Epidermal melanocyte (primary cell): Measurements from ENCODE around the gene NASP.

Experiments
- DNase-seq: peaks from one replicate; pipeline ENCODE4 v3.0.0; 2011; ENCODE audit warnings: low spot score; ENCODE audit not compliant: insufficient read length

The NASP gene

DNA sequence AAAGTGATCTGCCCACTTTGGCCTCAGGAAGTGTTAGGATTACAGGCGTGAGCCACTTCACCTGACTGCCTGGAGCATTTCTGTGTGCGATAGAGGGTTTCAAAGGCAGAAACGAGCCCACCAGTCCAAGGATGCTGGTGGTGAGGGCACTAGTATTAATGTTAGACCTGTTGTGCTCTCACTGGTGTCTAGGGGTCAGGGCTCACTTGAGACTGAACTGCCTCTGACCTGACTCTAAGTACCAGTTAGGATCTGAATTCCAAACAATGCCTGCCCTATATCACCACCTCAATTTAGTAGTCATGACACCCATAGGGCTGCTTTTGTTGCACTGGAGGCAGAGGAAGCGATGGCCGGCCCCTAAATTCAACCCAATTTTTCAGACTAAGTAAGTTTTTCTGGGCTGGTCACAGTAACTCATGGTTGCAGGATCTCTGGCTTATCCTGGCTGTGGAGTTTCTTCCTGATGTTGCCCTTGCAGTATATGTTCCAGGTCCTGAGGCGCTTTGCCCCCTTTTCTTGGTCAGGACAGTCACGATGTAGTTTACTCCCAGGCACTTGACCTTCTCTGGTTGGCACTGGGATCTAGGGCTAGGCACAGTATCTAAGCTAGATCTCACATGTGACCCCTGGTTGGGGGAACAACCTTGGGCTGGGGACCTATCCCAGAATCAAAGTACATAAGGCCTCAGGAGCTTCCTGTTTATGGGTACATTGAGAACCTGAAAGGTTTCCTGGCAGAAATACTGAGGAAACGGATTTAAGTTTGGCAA is 35.5 kb downstream of the NASP start:
- no peak for DNase-seq

DNA sequence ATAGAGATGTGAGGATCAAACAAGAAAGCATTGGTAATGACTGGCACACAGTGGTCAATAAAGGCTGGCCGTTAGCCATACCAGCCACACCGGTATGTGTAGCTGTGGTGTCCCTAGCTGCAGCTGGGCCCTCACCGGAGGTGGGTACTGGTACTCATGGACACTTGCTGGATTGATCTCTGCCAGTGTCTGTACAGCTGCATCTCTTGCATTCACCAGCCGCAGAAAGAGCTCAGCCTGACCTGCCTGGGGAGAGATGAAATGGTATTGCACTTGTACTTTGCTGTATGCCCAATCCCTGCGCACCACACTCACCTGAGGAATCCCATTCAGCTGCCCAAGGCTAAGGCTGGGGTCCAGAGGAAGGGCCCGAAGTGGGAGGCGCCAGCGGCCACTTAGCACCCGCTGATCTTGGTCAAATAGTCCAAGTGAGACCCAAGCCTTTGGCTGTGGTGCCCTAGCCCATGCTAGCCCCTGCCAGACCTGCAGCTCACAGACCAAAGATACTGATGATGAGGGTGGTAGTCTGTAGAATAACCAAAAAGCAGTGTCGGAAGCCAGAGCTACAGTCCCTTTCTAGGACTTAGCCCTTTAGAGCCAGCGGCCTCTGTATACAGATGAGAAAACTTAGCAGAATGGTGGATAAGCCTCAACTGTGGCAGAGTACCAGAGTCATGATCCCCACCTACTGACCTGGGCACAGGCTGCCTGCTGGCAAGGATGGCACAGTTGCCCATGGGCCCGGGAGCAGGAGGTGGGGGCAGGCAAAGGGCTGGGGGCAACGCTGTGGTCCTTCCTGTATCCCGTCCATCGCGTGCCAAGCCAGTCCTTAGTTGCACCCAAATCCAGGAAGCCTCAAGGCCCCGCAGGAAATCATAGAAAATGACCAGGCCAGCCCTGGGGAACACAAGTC is 37.0 kb downstream of the NASP start:
- DNase-seq, result no peak

DNA sequence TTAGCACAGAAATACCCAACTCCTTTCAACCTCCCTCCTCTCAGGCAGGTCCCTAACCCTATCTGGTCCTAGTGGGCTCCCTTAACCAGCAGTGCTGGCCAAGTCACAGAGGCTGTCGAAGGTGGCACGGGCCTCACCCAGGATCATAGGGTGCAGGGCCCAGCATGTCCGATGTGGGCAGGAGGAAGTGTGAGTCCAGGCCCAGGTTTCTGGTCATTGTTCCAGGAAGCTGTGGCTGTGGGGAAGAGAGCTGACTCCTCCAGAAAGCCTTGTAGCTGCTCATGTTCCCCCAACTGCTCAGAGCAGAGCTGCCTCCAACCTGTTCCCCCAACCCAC is 37.6 kb downstream of the NASP start:
- DNase-seq, result no peak

DNA sequence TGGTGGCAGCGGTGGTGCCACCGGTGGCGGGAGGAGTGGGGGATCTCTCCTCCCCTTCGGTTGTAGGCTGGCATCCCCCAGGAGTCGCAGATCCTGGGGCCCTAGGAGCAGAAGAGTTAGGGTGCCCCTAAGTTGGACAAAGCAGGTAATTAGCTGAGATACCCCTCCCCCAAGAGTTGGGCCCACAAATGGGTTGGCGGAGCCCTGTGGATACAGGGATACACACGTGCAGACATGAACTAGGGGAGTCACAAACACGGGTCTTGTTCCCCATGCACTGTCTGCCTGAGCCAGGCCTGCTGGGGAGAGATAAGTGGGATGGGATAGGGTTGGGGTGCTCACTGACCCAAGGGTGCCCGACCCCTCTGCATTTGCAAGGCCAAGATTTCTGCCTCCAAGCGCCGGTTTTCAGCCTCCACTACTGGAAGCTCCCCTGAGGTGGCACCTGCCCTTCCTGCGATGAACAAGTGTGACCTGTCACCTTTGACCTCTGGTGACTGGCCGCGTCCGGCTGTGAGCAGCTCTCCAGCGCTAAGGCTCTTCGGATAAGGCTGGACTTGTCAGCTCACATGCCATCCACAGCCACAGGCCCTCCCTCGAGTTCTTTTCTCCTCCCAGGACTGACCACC is 38.2 kb downstream of the NASP start:
- DNase-seq, result no peak

DNA sequence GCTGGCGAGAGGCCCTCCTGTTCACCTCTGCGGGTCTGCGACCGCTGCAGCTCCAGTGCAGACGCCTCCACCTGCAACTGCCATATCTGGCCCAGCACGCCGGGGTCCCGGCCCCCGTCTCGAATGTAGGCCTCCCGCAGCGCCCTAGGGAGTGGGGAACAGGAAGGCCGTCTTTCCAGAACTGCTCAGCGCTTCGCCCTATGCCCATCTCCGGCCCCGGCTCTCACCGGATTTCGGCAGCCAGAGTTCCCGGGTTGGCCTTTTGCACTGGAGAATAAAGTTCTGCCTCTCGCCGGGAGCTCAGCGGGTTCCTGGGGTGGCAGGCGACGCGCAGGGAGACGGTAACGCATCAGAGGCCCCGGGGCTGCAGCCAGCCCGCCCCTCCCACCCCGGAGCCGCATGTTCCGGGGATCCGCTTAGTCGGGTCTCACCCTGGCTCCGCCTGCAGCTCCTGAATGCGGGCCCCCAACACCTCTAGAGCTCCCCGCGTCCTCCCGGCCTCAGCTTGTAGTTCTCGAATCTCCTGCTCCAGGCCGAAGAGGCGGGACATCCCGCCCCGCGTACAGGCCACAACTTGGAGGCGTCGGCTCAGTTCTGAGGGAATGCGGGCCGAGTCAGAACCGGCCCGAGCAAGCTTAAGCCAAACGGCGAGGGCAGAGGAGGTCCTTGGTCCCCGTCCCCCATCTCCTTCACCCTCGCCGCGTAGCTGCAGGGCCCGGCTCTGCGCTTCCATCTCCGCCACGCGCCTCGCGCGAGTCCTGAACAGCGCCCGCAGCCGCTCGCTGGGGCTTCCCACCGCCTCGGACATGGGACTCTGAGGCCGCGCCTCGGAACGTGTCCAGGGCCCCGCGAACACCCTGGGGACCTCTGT is 38.9 kb downstream of the NASP start:
- no peak for DNase-seq

DNA sequence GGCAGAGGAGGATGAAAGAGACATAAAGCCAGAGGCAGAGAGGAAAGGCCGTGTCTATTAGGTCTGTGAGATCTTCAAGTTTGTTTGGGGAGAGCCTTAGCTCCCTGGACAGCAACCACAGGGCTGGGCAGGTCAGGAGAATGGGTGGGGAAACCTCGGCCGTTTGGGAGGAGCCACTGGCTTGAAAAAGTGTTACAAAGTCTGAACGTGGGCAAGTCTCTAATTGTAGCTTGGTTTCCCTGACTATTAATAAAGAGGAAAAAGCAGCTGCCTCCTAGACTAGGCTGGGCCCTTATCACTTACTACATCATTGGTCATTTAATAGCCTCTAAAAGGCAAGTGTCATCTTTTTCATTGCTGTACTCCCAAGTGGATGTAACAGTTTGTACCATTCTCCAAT is 40.1 kb downstream of the NASP start, which contains the start of gene CCDC17:
Gene CCDC17, minus strand, starts transcription at position 83 of the 400 bp plus-strand sequence. CDS start 145 bp downstream, outside the sequence.
- no peak for DNase-seq

DNA sequence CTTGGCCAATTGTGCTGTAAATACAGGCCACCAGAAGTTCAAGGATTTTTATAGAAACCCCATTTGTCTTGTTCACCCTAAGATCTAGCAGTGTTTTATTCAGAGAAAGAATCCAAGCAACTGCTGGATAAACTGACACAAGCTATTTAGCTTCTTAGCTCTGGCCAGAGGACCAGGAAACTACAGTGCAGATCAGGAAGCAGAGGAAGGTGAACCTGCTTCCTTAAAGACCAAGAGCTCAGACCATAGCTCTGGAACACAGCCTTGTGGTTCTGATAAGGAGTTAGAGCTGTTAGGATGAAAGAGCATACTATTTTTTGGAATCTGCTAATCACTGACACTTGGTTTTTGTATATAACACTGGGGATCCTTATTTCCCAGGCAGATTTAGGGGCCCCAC is 45.2 kb downstream of the NASP start:
- DNase-seq, result no peak

DNA sequence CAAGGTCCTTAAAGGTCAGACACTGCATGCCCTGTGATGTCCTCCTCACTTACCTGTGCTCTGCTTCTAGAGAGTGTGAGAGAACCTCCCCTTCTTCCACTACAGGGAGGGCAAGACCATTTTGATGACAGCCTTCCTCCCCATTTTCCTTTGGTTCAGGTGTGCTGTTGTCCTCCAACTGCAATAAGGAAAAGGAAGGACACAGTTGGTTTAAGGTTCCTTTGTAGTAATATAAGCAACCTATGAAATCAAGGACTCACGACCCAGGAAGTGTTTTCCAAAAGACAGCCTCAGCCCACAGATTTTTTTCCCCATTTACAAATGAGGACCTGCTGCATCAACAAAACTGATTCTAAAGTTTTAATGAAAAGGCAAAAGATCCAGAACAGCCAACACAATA is 46.6 kb downstream of the NASP start:
- no peak for DNase-seq

DNA sequence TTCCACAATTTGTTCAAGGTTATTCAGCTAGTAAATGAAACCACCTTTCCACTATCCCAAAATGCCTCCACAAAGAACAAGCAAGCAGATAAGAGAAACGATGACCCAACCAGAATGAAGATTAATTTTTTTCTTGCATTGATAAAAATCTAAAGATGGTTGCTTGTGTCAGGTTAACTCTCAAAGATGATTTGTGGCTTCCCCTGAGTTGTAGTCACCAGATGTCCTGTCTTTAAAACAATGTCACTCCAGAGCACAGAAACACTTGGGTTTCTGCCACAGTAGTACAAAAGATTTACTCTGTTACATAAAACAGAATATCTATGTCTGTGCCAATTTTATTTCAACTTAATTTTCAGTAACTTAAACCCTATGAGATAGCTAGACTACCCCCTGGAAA is 51.4 kb downstream of the NASP start:
- no peak for DNase-seq

DNA sequence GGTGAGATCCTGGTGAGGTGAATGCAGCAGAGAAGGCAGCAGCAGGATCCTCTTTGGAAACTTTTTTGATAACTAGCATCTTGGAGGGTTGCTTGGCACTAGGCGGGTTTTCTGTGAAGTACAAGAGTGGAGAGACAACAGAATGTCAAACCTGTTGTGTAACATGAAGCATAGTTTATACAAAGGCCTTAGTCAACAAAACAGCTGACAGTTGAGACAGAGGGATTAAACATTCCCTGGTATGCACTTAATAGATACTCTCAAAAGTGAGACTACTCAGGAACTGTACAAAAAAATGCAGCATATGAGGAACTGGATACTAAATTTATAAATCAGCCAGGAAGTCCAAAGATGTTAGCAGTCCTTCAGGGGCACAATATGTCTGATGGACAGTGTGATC is 56.5 kb downstream of the NASP start:
- DNase-seq, result no peak

DNA sequence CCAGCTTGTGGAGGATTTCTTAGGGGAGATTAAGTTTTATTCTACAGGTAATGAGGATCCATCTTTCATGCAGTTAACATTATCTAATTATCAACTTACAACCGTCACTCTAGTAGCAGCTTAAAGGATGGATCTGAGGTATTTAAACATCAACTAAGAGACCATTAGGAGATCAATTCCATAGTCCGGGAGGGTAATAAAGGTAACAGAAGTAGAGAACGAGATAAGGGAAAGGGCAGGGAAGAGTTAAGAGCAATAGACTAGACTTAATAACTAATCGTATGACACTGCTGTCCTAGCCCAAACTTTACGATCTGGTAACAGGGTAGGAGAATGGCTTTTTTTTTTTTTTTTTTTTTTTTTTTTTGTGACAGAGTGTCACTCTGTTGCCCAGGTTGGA is 59.5 kb downstream of the NASP start:
- no peak for DNase-seq

DNA sequence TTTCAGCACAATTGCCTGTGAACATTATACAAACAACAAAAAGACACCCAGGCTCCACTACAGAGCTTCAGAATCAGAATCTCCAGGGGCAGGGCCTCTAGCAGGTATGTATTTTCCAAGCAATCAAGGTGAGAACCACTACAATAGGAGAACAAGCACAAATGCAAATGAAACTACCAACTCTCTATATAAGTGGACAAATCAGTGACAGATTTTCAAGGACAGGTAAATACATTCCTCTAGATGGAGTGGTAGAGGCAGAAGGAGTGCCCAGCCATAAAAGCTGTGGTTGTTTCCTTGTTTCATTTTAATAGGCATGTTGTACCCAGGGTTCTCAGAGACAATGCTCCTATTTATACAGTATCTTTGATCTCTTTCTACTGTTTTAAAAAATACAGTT is 60.1 kb downstream of the NASP start:
- DNase-seq, result no peak

DNA sequence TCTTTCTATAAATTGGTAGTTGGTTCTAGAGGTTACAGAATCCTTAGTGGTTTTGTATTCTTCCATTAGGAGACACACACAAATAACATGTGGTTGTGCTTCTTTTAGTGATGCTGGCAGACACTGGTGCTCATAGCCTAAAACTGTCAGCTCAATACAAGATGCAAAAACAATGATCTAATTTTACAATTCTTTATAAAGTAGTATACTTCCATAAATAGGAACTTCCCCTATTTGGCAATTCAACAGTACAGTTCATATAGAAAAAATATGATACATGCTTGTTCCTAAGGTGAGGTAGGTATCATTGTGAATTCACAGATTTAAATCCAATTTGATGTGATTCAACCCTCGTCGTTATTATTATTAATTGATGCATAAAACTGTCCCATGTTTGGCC is 60.8 kb downstream of the NASP start:
- DNase-seq, result no peak

DNA sequence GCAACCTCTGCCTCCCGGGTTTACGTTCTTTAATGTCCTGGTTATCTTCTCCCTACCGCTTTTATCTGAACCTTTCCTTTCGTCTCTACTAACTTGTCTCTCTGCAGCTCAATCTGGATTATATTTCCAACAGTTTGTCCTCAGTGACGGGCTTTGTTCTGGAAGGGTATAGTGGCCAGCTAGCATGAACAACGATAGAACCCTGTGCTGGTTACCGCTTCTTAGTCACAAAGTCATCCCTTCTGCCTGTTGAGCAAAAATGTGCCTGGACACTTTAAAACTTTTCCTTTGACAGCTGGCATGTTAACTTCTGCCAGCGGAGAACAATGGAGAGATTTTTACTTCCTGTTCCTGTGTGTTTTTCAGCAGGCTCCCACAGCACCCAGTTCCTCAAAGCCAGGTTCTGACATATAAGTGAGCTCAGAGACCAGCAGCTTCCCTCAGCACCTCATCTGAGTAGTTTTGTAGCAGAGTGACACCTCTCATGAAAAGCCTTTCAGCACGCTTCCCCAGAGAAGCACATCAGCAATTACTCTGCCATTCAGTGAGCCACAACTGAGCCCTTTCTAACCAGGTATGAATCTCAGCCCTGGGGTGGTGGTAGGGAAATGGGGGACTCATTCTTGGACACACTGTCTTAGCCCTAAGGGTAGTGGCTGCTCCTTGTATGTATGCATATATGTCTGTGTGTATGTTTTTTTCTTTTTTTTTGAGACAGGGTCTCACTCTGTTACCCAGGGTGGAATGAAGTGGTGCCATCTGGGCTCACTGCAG is 63.6 kb downstream of the NASP start:
- no peak for DNase-seq

DNA sequence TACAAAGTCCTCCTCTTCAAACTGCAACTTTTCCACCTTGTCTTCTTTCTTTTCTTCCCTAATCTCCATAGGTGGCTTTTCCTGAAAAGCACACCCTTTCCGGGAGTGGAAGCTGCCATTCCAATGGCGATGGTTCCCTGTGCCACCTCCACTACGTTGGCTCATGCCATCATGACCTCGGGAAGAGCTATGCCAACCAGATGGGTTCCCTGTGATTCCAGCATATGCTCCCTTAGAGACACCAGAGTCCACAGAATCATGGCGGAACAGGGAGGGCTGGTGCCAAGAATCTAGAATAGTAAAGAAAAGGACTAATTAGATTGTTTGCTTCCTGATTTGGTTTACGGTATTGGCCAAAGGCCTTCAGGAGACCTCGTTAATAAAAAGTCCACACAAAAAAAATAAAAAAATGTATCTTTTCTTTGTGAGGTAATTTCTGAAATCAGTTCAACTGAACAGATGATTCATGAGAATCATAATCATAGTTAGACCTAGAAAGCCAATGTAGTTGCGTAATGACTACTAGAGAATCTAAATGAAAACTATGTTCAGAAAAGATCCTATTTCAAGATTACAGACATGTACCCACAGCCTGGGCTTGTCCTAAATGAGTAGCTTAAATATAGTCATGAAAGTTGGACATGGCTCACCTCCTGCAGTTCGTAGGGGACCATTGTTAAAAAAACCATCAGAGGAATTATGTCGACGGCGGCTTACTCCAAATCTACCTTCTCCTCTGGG is 70.9 kb downstream of the NASP start:
- DNase-seq, result no peak

DNA sequence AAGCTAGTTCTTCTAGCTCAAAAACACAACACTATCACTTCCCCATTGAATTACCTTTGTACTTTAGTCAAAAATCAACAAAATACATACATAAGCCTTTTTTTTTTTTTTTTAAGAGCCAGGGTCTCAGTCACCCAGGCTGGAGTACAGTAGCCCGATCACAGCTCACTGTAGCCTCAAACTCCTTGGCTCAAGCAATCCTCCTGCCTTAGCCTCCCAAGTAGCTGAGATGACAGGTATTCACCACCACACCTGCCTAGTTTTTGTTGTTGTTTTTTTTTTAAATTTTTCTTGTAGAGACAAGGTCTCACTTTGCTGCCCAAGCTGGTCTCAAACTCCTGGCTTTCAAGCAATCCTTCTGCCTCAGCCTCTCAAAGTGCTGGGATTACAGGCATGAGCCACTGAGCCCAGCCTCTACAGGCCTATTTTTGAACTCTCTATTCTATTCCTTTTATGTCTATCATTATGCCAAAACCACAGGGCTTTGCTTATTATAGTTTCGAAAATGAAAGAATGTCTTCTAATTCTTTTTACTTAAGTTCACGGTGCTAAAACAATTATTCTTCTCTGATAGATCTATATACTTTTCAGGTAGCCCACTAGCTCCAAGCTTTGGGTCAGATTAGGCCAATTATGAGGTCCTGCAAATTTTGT is 72.9 kb downstream of the NASP start:
- no peak for DNase-seq

DNA sequence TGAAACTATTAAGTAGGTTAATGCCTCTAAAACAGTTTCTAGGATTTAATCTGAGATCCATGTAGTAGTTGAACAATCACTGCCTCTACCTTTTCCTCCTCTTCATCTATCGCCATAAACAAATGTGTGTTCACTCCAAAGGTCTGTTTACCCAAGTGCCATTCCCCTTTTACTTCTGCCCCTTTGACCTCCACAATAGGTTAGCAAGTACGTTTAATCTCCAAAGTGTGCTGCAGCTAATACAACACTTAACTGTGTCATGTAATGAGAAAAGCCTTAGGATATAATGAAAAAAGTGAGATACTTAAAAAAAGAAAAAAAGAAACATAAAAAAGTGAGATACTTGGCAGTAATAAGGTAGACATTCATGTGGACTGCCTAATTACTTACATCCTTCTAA is 74.3 kb downstream of the NASP start:
- DNase-seq, result no peak

DNA sequence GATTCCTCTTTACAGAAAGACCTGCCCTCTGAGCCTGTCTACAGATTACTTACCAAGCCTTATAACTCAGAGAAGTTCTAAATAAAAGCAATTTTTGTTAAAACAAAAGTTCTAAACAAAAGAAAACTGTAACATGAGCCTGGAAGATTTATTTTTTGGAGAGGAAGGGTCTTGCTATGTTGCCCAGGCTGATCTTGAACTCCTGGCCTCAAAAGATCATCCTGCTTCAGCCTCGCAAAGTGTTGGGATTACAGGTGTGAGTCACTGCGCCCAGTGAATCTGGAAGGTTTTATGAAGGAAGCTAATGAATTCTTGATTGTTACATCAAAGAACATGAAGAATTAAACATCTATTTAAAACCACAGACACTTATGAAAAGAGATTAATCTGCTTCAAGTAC is 75.4 kb downstream of the NASP start:
- no peak for DNase-seq

DNA sequence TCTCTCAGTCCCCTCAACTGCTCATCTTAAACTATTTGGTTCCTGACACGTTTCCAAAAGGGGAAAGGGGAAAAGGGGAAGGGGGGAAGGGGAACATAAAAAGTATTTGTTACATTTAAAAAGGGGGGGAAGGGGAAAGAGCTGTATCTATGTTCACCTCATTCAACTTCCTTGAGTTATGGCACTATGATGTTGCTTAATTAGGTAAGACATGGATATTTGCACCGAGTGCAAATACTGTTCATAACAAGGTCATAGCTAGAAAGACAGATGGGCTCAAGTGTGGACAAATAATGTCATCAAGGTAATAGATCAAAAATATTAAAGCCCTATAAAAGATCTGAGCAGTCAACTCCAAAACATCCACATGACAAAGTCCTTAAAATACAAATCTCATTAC is 76.5 kb downstream of the NASP start:
- DNase-seq, result no peak
